Measurements from ENCODE around the gene RSAD1. TPM values are rescaled to one million over a fixed set of nuclear protein-coding genes. Genes with fewer than 3 reads are reported as not detected.

The RSAD1 gene
- total RNA-seq, 4 donors from 2014 or later = 21.5 to 40.5 (median 26.5) TPM

- DNase-seq (ENCODE audit: low spot score in 2 of 2) = no peak
- TF ChIP-seq POLR2A (IDR thresholded peaks at IDR 0.05) (no peak), CTCF (IDR thresholded peaks at IDR 0.05) (no peak)
Observed at GRCh38 chr17:50476545-50477315, 1.9 kb upstream of the RSAD1 start.

GRCh38 chr17:50477976-50478375 is 684 bp upstream of the RSAD1 start:
- no peak overlapping the region for H3K4me3 ChIP-seq (ENCODE audit: low read depth, poor library complexity, severe bottlenecking)
- no peak for DNase-seq (ENCODE audit: low spot score in 2 of 2)
- TF ChIP-seq POLR2A (IDR thresholded peaks at IDR 0.05) (no peak), CTCF (IDR thresholded peaks at IDR 0.05) (no peak)
- intact Hi-C loops (cut with DNase I; ENCODE audit: low total_unique reads) = loop anchor here (10.0 kb wide), 2 partner anchors 113 to 283 kb away; no protein-coding TSS in a partner anchor
- WGBS, 2 donors = 71 to 79% methylated on average over 7 of the region's 7 CpGs

More at GRCh38 chr17:50476545-50477315, 1.9 kb upstream of the RSAD1 start:
- intact Hi-C loops (cut with DNase I; ENCODE audit: low total_unique reads) = loop anchor here (10.0 kb wide), 2 partner anchors 112 to 282 kb away; no protein-coding TSS in a partner anchor
- no peak overlapping the region for H3K4me3 ChIP-seq (ENCODE audit: low read depth, poor library complexity, severe bottlenecking)
- WGBS, 2 donors = 73 to 76% methylated on average over 18 of the region's 18 CpGs

- TF ChIP-seq CTCF (IDR thresholded peaks at IDR 0.05) (no peak), POLR2A (IDR thresholded peaks at IDR 0.05) (no peak)
- WGBS, 2 donors = 20 to 27% methylated on average over 13 to 14 of the region's 19 CpGs
- DNase-seq (ENCODE audit: low spot score in 2 of 2) = peak; percentile 73 to 94
- intact Hi-C loops (cut with DNase I; ENCODE audit: low total_unique reads) = loop anchor here (5.0 to 10.0 kb wide), 5 partner anchors 55 to 285 kb away; partner anchors contain the start of gene EPN3
- no peak overlapping the region for H3K4me3 ChIP-seq (ENCODE audit: low read depth, poor library complexity, severe bottlenecking)
Observed at GRCh38 chr17:50479522-50480141, 972 bp downstream of the RSAD1 start.

- intact Hi-C loops (cut with DNase I; ENCODE audit: low total_unique reads) = loop anchor here (5.0 to 10.0 kb wide), 3 partner anchors 55 to 217 kb away; partner anchors contain the start of gene EPN3
- no peak for DNase-seq (ENCODE audit: low spot score in 2 of 2)
- 77 to 79% methylated on average over 7 of the region's 7 CpGs for WGBS, 2 donors
- no peak for TF ChIP-seq POLR2A (IDR thresholded peaks at IDR 0.05)
- TF ChIP-seq CTCF (IDR thresholded peaks at IDR 0.05) = no peak
- no peak overlapping the region for H3K4me3 ChIP-seq (ENCODE audit: low read depth, poor library complexity, severe bottlenecking)
Observed at GRCh38 chr17:50480142-50480764, 1.6 kb downstream of the RSAD1 start.

- TF ChIP-seq POLR2A (IDR thresholded peaks at IDR 0.05) = no peak
- no peak for TF ChIP-seq CTCF (IDR thresholded peaks at IDR 0.05)
- no peak overlapping the region for H3K4me3 ChIP-seq (ENCODE audit: low read depth, poor library complexity, severe bottlenecking)
- no peak for DNase-seq (ENCODE audit: low spot score in 2 of 2)
- 87% methylated on average over 2 of the region's 2 CpGs for WGBS, 2 donors
- intact Hi-C loops (cut with DNase I; ENCODE audit: low total_unique reads) = loop anchor here (5.0 to 10.0 kb wide), 3 partner anchors 54 to 216 kb away; partner anchors contain the start of gene EPN3
Observed at GRCh38 chr17:50480854-50481490, 2.3 kb downstream of the RSAD1 start.
